Activated CD8-positive, alpha-beta T cell treated with anti-CD3 and anti-CD28 coated beads for 36 hours (primary cell): ENCODE results near the gene ATP2C2. TPM values are rescaled to one million over a fixed set of nuclear protein-coding genes. Genes with fewer than 3 reads are reported as not detected.

Experiments used
- ATAC-seq: fragments of 200-7000 bp; cut with Tn5 transposase; one replicate; pipeline ENCODE4 v1.10.0; 2021; ENCODE audit warnings: mild to moderate bottlenecking, moderate library complexity
- CTCF ChIA-PET: fragments of 350-600 bp; sonication (Branson Sonifier 250); formaldehyde crosslinking; loops from one replicate; lab custom pipeline; 2021; ENCODE audit warnings: antibody characterized with exemption; lab: Charles Lee
- POLR2A ChIA-PET: fragments of 350-600 bp; sonication (Branson Sonifier 250); formaldehyde crosslinking; loops from one replicate; lab custom pipeline; 2021; ENCODE audit warnings: antibody characterized with exemption; lab: Charles Lee
- DNase-seq: peaks from one replicate; pipeline ENCODE4 v3.0.0-alpha.2; 2020
- H3K27ac Mint-ChIP-seq: one replicate; pipeline ENCODE4 v1.8.0; 2021; ENCODE audit warnings: mild to moderate bottlenecking, mixed read lengths
- H3K27me3 Mint-ChIP-seq: one replicate; pipeline ENCODE4 v1.8.0; 2021; ENCODE audit warnings: mixed read lengths
- H3K36me3 Mint-ChIP-seq: one replicate; pipeline ENCODE4 v1.8.0; 2021; ENCODE audit warnings: low read depth, mixed read lengths
- H3K4me1 Mint-ChIP-seq: one replicate; pipeline ENCODE4 v1.8.0; 2021; ENCODE audit warnings: low read depth, mixed read lengths
- H3K4me3 Mint-ChIP-seq: one replicate; pipeline ENCODE4 v1.8.0; 2021; ENCODE audit warnings: mild to moderate bottlenecking, moderate library complexity, mixed read lengths
- H3K9me3 Mint-ChIP-seq: one replicate; pipeline ENCODE4 v1.8.0; 2021; ENCODE audit warnings: mixed read lengths
- CTCF ChIP-seq: fragments of 200-600 bp; IDR thresholded peaks from one replicate; pipeline ENCODE4 v1.8.0; 2022; ENCODE audit warnings: antibody characterized with exemption, mild to moderate bottlenecking
- intact Hi-C: fragments of 100-400 bp; cut with micrococcal nuclease; formaldehyde crosslinking; loops from one replicate; pipeline ENCODE4 v1.10.0; 2022
- total RNA-seq, 2 experiments: library from RNA; stranded (reverse); gene quantifications; one replicate each; pipeline ENCODE4 v1.2.3, GENCODE V29; 2021

ATP2C2 gene
- total RNA-seq, 2 experiments from 2014 or later: not detected

DNA sequence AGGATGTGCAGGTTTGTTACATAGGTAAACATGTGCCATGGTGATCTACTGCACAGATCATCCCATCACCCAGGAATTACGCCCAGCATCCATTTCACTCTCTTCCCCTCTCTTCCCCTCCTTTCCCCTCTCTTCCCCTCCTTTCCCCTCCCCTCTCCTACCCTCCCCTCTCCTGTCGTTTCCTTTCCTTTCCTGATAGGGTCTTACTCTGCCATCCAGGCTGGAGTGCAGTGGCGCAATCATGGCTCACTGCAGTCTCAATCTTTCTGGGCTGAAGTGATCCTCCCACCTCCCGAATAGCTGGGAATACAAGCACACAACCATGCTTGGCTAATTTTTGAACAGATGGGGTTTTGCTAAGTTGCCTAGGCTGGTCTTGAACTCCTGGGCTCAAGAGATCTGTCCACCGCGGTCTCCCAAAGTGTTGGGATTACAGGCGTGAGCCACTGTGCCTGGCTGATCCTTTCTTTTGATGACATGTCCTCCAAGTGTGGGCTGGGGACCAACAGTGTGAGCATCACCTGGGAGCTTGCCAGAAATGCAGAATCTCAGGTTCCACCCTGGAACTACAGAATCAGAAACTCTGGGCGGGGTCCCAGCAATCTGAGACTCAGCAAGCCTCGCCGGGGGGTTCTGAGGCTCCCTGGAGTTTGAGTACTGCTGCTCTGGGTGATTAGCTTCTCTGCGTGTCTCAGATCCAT is 10.8 kb downstream of the ATP2C2 start:
- CTCF ChIA-PET: no interaction called here
- H3K27me3 Mint-ChIP-seq: peaks cover 11% of the 10 kb centered on the region
- peaks cover 4% of the 10 kb centered on the region for H3K4me1 Mint-ChIP-seq
- ATAC-seq (no peak), DNase-seq (no peak)
- H3K4me3 Mint-ChIP-seq: no peak overlapping the region
- intact Hi-C loops: no loop called here
- H3K27ac Mint-ChIP-seq: no peak overlapping the region
- POLR2A ChIA-PET: no interaction called here
- no peak for TF ChIP-seq CTCF
- H3K36me3 Mint-ChIP-seq: no peaks in the 10 kb centered on the region
- peaks cover 2% of the 10 kb centered on the region for H3K9me3 Mint-ChIP-seq

DNA sequence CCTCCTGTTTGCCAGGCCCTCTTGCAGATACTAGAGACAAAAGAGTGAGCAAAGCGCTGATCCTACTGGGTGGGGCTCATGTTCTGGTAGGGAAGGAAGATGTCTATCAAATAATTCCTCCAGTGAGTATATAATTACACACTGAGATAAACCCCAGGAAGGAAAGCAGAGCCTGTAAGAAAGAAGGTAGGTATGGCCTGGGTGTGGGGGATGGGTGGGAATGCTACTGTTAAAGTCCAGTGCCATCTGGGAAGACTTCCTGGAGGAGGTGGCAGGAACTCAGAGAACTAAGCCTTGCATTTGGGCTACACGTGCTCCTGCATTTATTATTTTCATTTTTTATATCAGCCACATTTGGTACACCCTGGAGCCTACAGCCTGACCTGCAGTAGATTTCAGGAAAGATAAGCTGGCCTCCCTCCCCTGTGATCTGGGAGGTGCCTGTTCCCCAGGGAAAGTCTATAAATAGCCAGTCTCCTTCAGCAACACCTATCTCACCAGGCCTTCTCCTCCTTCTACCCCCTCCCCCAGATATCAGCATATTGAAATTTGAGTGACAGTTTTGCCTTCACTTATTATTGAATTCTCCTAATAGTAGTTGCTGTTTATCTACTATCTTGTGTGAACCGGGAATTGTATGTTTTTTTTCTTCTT is 11.5 kb downstream of the ATP2C2 start:
- DNase-seq (no peak), ATAC-seq (no peak)
- intact Hi-C loops: no loop called here
- H3K4me1 Mint-ChIP-seq: peaks cover 4% of the 10 kb centered on the region
- H3K36me3 Mint-ChIP-seq: no peaks in the 10 kb centered on the region
- peaks cover 6% of the 10 kb centered on the region for H3K9me3 Mint-ChIP-seq
- ChIA-PET CTCF (no interaction called here), POLR2A (no interaction called here)
- H3K4me3 Mint-ChIP-seq: no peak overlapping the region
- TF ChIP-seq CTCF: no peak
- peaks cover 11% of the 10 kb centered on the region for H3K27me3 Mint-ChIP-seq
- no peak overlapping the region for H3K27ac Mint-ChIP-seq

GRCh38 chr16:84380405-84380804 is 12.1 kb downstream of the ATP2C2 start:
- TF ChIP-seq CTCF: no peak
- POLR2A ChIA-PET: no interaction called here
- intact Hi-C loops: no loop called here
- no peaks in the 10 kb centered on the region for H3K36me3 Mint-ChIP-seq
- H3K27me3 Mint-ChIP-seq: peaks cover 11% of the 10 kb centered on the region
- ATAC-seq (peak; percentile 70), DNase-seq (peak; percentile 35)
- H3K4me1 Mint-ChIP-seq: peaks cover 4% of the 10 kb centered on the region
- CTCF ChIA-PET: no interaction called here
- no peak overlapping the region for H3K27ac Mint-ChIP-seq
- H3K9me3 Mint-ChIP-seq: peaks cover 12% of the 10 kb centered on the region
- H3K4me3 Mint-ChIP-seq: no peak overlapping the region

GRCh38 chr16:84382396-84382795 is 14.1 kb downstream of the ATP2C2 start:
- ATAC-seq: no peak

More at GRCh38 chr16:84382396-84382795, 14.1 kb downstream of the ATP2C2 start:
- TF ChIP-seq CTCF: no peak
- Mint-ChIP-seq H3K4me1 (peaks cover 4% of the 10 kb centered on the region), H3K9me3 (peaks cover 21% of the 10 kb centered on the region), H3K36me3 (no peaks in the 10 kb centered on the region), H3K27me3 (peaks cover 10% of the 10 kb centered on the region), H3K4me3 (no peak overlapping the region), H3K27ac (no peak overlapping the region)
- intact Hi-C loops: no loop called here
- ChIA-PET CTCF (no interaction called here), POLR2A (no interaction called here)
- no peak for DNase-seq
